Endodermal cell (in vitro differentiated cells): ENCODE results near the gene NEK9. TPM values are rescaled to one million over a fixed set of nuclear protein-coding genes. Genes with fewer than 3 reads are reported as not detected.

Source experiments
- DNase-seq: peaks from one replicate; pipeline ENCODE4 v3.0.0-alpha.2; 2017
- H3K27ac ChIP-seq: 2 replicates; pipeline ENCODE4 v1.5.1; 2013; ENCODE audit warnings: mild to moderate bottlenecking, low read depth, low read length, moderate library complexity
- H3K27me3 ChIP-seq: 2 replicates; pipeline ENCODE4 v1.6.1; 2013; ENCODE audit warnings: mild to moderate bottlenecking, low read length, moderate library complexity; ENCODE audit not compliant: insufficient read depth, control insufficient read depth, poor library complexity, severe bottlenecking
- H3K36me3 ChIP-seq: 2 replicates; pipeline ENCODE4 v1.7.0; 2013; ENCODE audit warnings: mild to moderate bottlenecking, low read length, moderate library complexity; ENCODE audit not compliant: control insufficient read depth, insufficient read depth
- H3K4me1 ChIP-seq: one replicate; pipeline ENCODE4 v1.7.0; 2013; ENCODE audit warnings: low read length; ENCODE audit not compliant: control insufficient read depth, insufficient read depth
- H3K4me3 ChIP-seq: 2 replicates; pipeline ENCODE4 v1.5.1; 2013; ENCODE audit warnings: mild to moderate bottlenecking, low read length, moderate library complexity
- H3K9ac ChIP-seq: 2 replicates; pipeline ENCODE4 v1.6.1; 2013; ENCODE audit warnings: mild to moderate bottlenecking, low read length, moderate library complexity; ENCODE audit not compliant: poor library complexity, severe bottlenecking; ENCODE audit errors: extremely low read depth
- H3K9me3 ChIP-seq: 2 replicates; pipeline ENCODE4 v1.6.1; 2013; ENCODE audit warnings: mild to moderate bottlenecking, low read length, moderate library complexity; ENCODE audit not compliant: control insufficient read depth
- H3K27ac Mint-ChIP-seq: 2 replicates; pipeline ENCODE4 v1.8.0; 2020; ENCODE audit warnings: mixed read lengths
- H3K27me3 Mint-ChIP-seq: 2 replicates; pipeline ENCODE4 v1.8.0; 2021; ENCODE audit warnings: mild to moderate bottlenecking, mixed read lengths; ENCODE audit not compliant: insufficient read depth
- H3K36me3 Mint-ChIP-seq: 2 replicates; pipeline ENCODE4 v1.8.0; 2020; ENCODE audit warnings: low read depth, mixed read lengths
- H3K4me1 Mint-ChIP-seq: 2 replicates; pipeline ENCODE4 v1.8.0; 2020; ENCODE audit warnings: mixed read lengths
- H3K4me3 Mint-ChIP-seq: 2 replicates; pipeline ENCODE4 v1.8.0; 2020; ENCODE audit warnings: mild to moderate bottlenecking, moderate library complexity, mixed read lengths
- H3K9me3 Mint-ChIP-seq: 2 replicates; pipeline ENCODE4 v1.8.0; 2020; ENCODE audit warnings: mild to moderate bottlenecking, mixed read lengths
- WGBS, 2 experiments: methylation state at CpG; one replicate each; pipeline versions ENCODE4 v1.1.5 to v1.1.7; 2013; ENCODE audit warnings: missing lambda C conversion rate in 2 of 2, mixed read lengths in 1 of 2; ENCODE audit not compliant: insufficient coverage in 1 of 2, insufficient read length in 1 of 2; 5-methylcytosine and 5-hydroxymethylcytosine counted together
- total RNA-seq, 2 donors: library from RNA; stranded (reverse); fragmentation: NEBNext Ultra II Directional in 1 of 2; extraction: Animal tissue kit (Norgen Biotek cat#: 25700) in 1 of 2; gene quantifications; 2 replicates in 1 of 2; 3 replicates in 1 of 2; pipeline ENCODE4 v1.2.1, GENCODE V29; 2021
- TF ChIP-seq, protein P1 (sequence below): fragments of 200-600 bp; sonication (generic); conservative IDR thresholded peaks from 2 replicates; pipeline ENCODE4 v1.5.0; 2021; ENCODE audit warnings: antibody characterized with exemption, mild to moderate bottlenecking

Gene NEK9
- total RNA-seq, 2 donors from 2014 or later = 74.1 to 97.5 TPM

DNA sequence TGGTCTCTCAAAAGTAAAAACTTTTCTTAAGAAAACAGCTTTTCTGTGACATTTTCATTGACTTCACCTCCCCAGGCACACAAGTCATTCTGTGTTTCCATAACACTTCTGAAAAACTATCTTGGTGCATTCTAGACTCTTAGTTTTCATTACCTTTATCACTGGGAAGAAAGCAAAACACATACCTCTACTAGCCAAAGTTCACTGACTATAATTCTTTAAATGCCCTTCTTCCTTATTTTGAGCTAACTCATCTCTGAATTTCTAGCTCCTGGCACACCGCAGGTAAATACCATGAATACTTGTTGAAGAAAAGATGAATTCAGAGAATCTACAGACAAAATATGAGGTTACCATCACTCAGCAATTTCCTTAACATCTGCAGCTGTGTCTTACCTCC, 96.7 kb downstream of the NEK9 start:
- TF ChIP-seq, protein P1, sequence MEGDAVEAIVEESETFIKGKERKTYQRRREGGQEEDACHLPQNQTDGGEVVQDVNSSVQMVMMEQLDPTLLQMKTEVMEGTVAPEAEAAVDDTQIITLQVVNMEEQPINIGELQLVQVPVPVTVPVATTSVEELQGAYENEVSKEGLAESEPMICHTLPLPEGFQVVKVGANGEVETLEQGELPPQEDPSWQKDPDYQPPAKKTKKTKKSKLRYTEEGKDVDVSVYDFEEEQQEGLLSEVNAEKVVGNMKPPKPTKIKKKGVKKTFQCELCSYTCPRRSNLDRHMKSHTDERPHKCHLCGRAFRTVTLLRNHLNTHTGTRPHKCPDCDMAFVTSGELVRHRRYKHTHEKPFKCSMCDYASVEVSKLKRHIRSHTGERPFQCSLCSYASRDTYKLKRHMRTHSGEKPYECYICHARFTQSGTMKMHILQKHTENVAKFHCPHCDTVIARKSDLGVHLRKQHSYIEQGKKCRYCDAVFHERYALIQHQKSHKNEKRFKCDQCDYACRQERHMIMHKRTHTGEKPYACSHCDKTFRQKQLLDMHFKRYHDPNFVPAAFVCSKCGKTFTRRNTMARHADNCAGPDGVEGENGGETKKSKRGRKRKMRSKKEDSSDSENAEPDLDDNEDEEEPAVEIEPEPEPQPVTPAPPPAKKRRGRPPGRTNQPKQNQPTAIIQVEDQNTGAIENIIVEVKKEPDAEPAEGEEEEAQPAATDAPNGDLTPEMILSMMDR = no peak
- no peaks in the 10 kb centered on the region for H3K27me3 Mint-ChIP-seq
- Histone ChIP-seq H3K9ac (no peak overlapping the region), H3K4me1 (no peaks in the 10 kb centered on the region), H3K9me3 (no peaks in the 10 kb centered on the region), H3K4me3 (no peak overlapping the region), H3K27me3 (no peaks in the 10 kb centered on the region), H3K36me3 (peaks cover 37% of the 10 kb centered on the region), H3K27ac (no peak overlapping the region)
- 0% methylated on average over 1 of the region's 1 CpG for WGBS, 2 experiments
- no peak overlapping the region for H3K4me3 Mint-ChIP-seq
- no peak overlapping the region for H3K27ac Mint-ChIP-seq
- H3K9me3 Mint-ChIP-seq = no peaks in the 10 kb centered on the region
- H3K4me1 Mint-ChIP-seq = peaks cover 4% of the 10 kb centered on the region
- H3K36me3 Mint-ChIP-seq = peaks cover 29% of the 10 kb centered on the region
- DNase-seq = no peak

Other genes starting within 250 kb of the NEK9 start
- 100 to 1,000 TPM; 119 to 126 TPM for gene DLST, start 245.1 kb downstream of the NEK9 start, total RNA-seq
- gene RPS6KL1, start 203.8 kb downstream of the NEK9 start, total RNA-seq = 10 to 100 TPM in 1 of 2 donors, 1 to 10 TPM in 1; 4.4 to 10.4 TPM
- gene PGF, start 171.5 kb downstream of the NEK9 start, total RNA-seq = 1 to 10 TPM; 5.0 to 7.6 TPM
- 10 to 100 TPM; 35.0 to 41.6 TPM for gene EIF2B2, start 124.1 kb downstream of the NEK9 start, total RNA-seq
- 10 to 100 TPM; 18.7 to 34.6 TPM for gene MLH3, start 75.6 kb downstream of the NEK9 start, total RNA-seq
- 10 to 100 TPM; 21.4 to 26.0 TPM for gene ACYP1, start 63.0 kb downstream of the NEK9 start, total RNA-seq
- gene ZC2HC1C, start 57.4 kb downstream of the NEK9 start, total RNA-seq = 1 to 10 TPM; 2.3 to 2.7 TPM
- 100 to 1,000 TPM; 264 to 267 TPM for gene TMED10, start 49.6 kb upstream of the NEK9 start, total RNA-seq
- gene FOS, start 151.8 kb upstream of the NEK9 start, total RNA-seq = 10 to 100 TPM; 10.3 to 14.0 TPM